Thoracic aorta (tissue), 2 donors: Measurements from ENCODE around the gene PPP1R9B. TPM values are rescaled to one million over a fixed set of nuclear protein-coding genes. Genes with fewer than 3 reads are reported as not detected.

Experiments used
- ATAC-seq: fragments of 150-250 bp; one replicate; pipeline ENCODE4 v1.8.0; 2017; ENCODE audit warnings: low read depth; ENCODE audit not compliant: insufficient number of reproducible peaks, low FRiP score
- DNase-seq: peaks from one replicate; pipeline ENCODE4 v3.0.0-alpha.2; 2020; ENCODE audit warnings: low spot score
- H3K27ac ChIP-seq, 2 donors: fragments of 200-600 bp; sonication (generic); 1 replicate in 1 of 2; 2 replicates in 1 of 2; pipeline ENCODE4 v1.5.1; 2016; ENCODE audit warnings: mild to moderate bottlenecking in 2 of 2, moderate library complexity in 2 of 2
- H3K27me3 ChIP-seq: fragments of 200-600 bp; sonication (generic); replicated peaks from 2 replicates; pipeline ENCODE4 v1.6.0; 2016; ENCODE audit warnings: mild to moderate bottlenecking; ENCODE audit not compliant: insufficient read depth
- H3K36me3 ChIP-seq: fragments of 200-600 bp; sonication (generic); one replicate; pipeline ENCODE4 v1.5.1; 2016
- H3K4me1 ChIP-seq, 2 donors: fragments of 200-600 bp; sonication (generic); 1 replicate in 1 of 2; 2 replicates in 1 of 2; pipeline versions ENCODE4 v1.5.1 to v1.6.0; 2016; ENCODE audit warnings: low read depth in 2 of 2, mild to moderate bottlenecking in 1 of 2; ENCODE audit not compliant: control insufficient read depth in 1 of 2
- H3K4me3 ChIP-seq: fragments of 200-600 bp; sonication (generic); 2 replicates; pipeline ENCODE4 v1.5.1; 2016; ENCODE audit warnings: mild to moderate bottlenecking
- H3K9me3 ChIP-seq: fragments of 200-600 bp; sonication (generic); 2 replicates; pipeline ENCODE4 v1.5.1; 2016
- total RNA-seq, 2 donors: library from RNA; depleted of rRNA; stranded (reverse); fragments of >200 nt; gene quantifications; one replicate each; pipeline versions ENCODE4 v1.1.0 to v1.2.3, GENCODE V29; 2016
- TF ChIP-seq, protein P1 (sequence below): fragments of 200-600 bp; sonication (generic); IDR thresholded peaks from one replicate; pipeline ENCODE4 v1.5.1; 2019; ENCODE audit warnings: antibody characterized with exemption

The PPP1R9B gene
- total RNA-seq, 2 donors from 2014 or later: 53.3 to 67.1 TPM

DNA sequence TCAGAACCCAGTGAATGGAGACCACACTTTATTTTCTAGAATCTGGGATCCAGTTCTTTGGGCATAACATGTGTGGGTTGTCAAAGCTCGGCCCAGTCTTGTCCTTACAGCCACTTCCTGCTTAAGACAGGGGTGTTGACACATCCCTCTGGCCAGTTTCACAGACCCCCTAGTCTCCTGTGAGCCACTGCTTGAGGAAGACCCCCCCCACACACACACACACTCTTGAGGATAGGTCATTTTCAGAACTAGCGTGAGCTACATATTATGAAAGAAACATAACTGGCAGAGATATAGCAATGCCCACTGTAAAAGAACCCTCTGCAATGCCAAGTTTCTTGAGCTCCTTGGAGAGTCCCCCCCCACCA, 58.6 kb downstream of the PPP1R9B start:
- no peaks in the 10 kb centered on the region for H3K27me3 ChIP-seq
- H3K27ac ChIP-seq: no peak overlapping the region
- no peak for ATAC-seq
- peaks cover 27% of the 10 kb centered on the region for H3K36me3 ChIP-seq
- H3K9me3 ChIP-seq: no peaks in the 10 kb centered on the region
- no peak for DNase-seq
- TF ChIP-seq, protein P1, sequence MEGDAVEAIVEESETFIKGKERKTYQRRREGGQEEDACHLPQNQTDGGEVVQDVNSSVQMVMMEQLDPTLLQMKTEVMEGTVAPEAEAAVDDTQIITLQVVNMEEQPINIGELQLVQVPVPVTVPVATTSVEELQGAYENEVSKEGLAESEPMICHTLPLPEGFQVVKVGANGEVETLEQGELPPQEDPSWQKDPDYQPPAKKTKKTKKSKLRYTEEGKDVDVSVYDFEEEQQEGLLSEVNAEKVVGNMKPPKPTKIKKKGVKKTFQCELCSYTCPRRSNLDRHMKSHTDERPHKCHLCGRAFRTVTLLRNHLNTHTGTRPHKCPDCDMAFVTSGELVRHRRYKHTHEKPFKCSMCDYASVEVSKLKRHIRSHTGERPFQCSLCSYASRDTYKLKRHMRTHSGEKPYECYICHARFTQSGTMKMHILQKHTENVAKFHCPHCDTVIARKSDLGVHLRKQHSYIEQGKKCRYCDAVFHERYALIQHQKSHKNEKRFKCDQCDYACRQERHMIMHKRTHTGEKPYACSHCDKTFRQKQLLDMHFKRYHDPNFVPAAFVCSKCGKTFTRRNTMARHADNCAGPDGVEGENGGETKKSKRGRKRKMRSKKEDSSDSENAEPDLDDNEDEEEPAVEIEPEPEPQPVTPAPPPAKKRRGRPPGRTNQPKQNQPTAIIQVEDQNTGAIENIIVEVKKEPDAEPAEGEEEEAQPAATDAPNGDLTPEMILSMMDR: no peak
- peaks cover 10 to 13% of the 10 kb centered on the region in 2 donors for H3K4me1 ChIP-seq
- no peak overlapping the region for H3K4me3 ChIP-seq

DNA sequence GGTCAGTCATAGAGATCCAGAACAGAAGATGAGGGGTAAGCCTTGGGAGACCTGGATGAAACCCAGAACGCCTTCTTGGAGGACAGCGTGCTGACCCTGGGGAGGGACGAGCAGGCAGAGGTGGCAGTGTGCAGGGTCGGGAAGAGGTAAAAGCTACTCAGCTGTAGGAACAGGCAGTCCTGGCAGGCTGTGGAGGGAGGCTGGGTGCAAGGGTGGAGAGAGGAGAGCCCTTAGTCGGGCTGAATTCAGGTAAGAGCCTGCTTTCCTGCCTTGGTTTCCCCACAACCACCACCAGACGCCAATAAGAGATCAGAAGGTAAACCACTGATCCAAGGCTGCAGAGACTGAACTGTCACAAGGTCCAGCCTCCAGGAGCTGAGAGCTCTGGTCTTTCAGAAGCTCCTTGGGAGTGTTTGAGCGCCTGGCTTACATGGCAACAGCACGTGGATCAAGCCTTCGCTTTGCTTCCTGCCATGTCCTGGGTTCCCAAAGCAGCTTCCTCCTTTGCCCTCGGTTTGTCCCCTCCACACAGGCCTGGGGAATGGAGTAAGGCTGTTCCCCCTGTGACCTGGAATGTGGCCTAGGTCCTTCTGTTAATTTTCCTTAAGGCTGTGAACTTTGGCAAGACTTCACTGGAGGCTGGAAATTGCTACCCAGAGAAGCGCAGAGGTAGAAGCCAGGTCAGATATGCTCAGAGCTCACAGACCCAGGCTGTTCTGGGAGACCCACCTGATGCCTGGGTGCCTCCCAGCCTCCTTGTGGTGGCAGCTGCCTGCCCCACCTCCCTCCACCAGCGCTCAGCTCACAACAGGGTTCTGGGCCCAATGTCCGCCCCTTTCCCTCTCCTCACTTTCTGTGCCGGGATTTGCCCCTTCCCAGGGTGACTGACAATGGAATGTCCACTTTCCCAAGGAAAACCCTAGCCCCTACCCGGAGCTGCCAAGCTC, 59.2 kb downstream of the PPP1R9B start:
- Histone ChIP-seq H3K9me3 (no peaks in the 10 kb centered on the region), H3K4me3 (no peak overlapping the region), H3K4me1 (peaks cover 3 to 6% of the 10 kb centered on the region in 2 donors), H3K27ac (no peak overlapping the region), H3K36me3 (peaks cover 27% of the 10 kb centered on the region), H3K27me3 (no peaks in the 10 kb centered on the region)
- ATAC-seq: no peak
- TF ChIP-seq, protein P1: no peak
- DNase-seq: no peak

GRCh38 chr17:50090071-50090470, 60.4 kb downstream of the PPP1R9B start:
- ATAC-seq (no peak), DNase-seq (no peak)
- Histone ChIP-seq H3K4me3 (no peak overlapping the region), H3K9me3 (no peaks in the 10 kb centered on the region), H3K27me3 (no peaks in the 10 kb centered on the region), H3K27ac (no peak overlapping the region), H3K36me3 (peaks cover 27% of the 10 kb centered on the region), H3K4me1 (no peaks in the 10 kb centered on the region)
- TF ChIP-seq, protein P1: no peak

GRCh38 chr17:50088952-50089825, 61.3 kb downstream of the PPP1R9B start:
- TF ChIP-seq, protein P1: no peak
- H3K4me3 ChIP-seq: no peak overlapping the region
- no peaks in the 10 kb centered on the region for H3K9me3 ChIP-seq
- no peak overlapping the region for H3K27ac ChIP-seq
- no peak for ATAC-seq
- no peaks in the 10 kb centered on the region for H3K27me3 ChIP-seq
- no peak for DNase-seq
- H3K4me1 ChIP-seq: no peaks in the 10 kb centered on the region
- H3K36me3 ChIP-seq: peaks cover 27% of the 10 kb centered on the region

DNA sequence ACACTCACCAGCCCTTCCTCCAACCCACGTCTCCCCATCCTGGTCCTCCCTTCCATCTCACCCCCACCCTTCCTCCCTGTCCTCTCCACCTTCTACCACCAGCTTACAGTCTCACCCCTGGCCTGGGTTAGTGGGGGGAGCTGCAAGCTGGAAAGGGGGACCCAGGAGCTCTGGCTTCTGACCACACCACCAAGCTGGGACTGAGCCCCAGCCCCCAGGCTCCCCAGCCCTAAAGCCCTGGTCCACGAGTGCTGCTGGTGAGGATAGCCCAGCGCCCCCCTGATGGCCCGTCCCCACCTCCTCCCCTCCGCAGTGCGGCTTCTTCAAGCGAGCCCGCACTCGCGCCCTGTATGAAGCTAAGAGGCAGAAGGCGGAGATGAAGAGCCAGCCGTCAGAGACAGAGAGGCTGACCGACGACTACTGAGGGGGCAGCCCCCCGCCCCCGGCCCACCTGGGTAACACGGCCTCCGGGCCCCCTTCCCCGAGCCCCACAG, 62.5 kb downstream of the PPP1R9B start:
- ATAC-seq: no peak
- no peak overlapping the region for H3K4me3 ChIP-seq
- H3K36me3 ChIP-seq: peaks cover 27% of the 10 kb centered on the region
- no peak for DNase-seq
- H3K27me3 ChIP-seq: no peaks in the 10 kb centered on the region
- peak overlapping the region in 1 of 2 donors; percentile 42 for H3K27ac ChIP-seq
- H3K9me3 ChIP-seq: no peaks in the 10 kb centered on the region
- TF ChIP-seq, protein P1: no peak
- H3K4me1 ChIP-seq: no peaks in the 10 kb centered on the region
